Calu3 (cell line): ENCODE data around the gene ITGA7. TPM values are rescaled to one million over a fixed set of nuclear protein-coding genes. Genes with fewer than 3 reads are reported as not detected.

ENCODE experiments used
- BruUV-seq: library from RNA; stranded (reverse); fragments of 400-500 nt; replicated peaks from 2 replicates; lab custom pipeline; 2021; lab: Mats Ljungman, UMichigan
- CTCF ChIA-PET: fragments of 300-600 bp; sonication (Branson Sonifier 250); formaldehyde crosslinking; loops from one replicate; lab custom pipeline; 2022; ENCODE audit warnings: antibody characterized with exemption; lab: Charles Lee
- DNase-seq: peaks from one replicate; pipeline ENCODE4 v3.0.0; 2022
- H3K27ac Mint-ChIP-seq: one replicate; pipeline ENCODE4 v1.8.0; 2022; ENCODE audit warnings: mixed read lengths; ENCODE audit not compliant: unreplicated experiment
- H3K27me3 Mint-ChIP-seq: one replicate; pipeline ENCODE4 v1.8.0; 2022; ENCODE audit warnings: mixed read lengths; ENCODE audit not compliant: unreplicated experiment
- H3K36me3 Mint-ChIP-seq: one replicate; pipeline ENCODE4 v1.8.0; 2022; ENCODE audit warnings: mild to moderate bottlenecking, moderate library complexity, mixed read lengths; ENCODE audit not compliant: insufficient read depth, unreplicated experiment
- H3K4me1 Mint-ChIP-seq: one replicate; pipeline ENCODE4 v1.8.0; 2022; ENCODE audit warnings: mild to moderate bottlenecking, low read depth, mixed read lengths; ENCODE audit not compliant: unreplicated experiment
- H3K4me3 Mint-ChIP-seq: one replicate; pipeline ENCODE4 v1.8.0; 2022; ENCODE audit warnings: mild to moderate bottlenecking, low read depth, moderate library complexity, mixed read lengths; ENCODE audit not compliant: unreplicated experiment
- H3K9me3 Mint-ChIP-seq: one replicate; pipeline ENCODE4 v1.8.0; 2022; ENCODE audit warnings: low read depth, mixed read lengths; ENCODE audit not compliant: unreplicated experiment
- intact Hi-C: fragments of 100-400 bp; cut with micrococcal nuclease; formaldehyde crosslinking; loops from one replicate; pipeline ENCODE4 v1.10.0; 2022; ENCODE audit not compliant: unreplicated experiment
- total RNA-seq: library from RNA; stranded (reverse); gene quantifications from 2 replicates; pipeline ENCODE4 v1.2.3, GENCODE V29; 2022
- TF ChIP-seq, protein P1 (sequence below): fragments of 200-600 bp; IDR thresholded peaks from one replicate; pipeline ENCODE4 v1.8.0; 2022; ENCODE audit warnings: antibody characterized with exemption; ENCODE audit not compliant: unreplicated experiment

The ITGA7 gene
- total RNA-seq, 1 experiment from 2014 or later: 5.9 TPM

DNA sequence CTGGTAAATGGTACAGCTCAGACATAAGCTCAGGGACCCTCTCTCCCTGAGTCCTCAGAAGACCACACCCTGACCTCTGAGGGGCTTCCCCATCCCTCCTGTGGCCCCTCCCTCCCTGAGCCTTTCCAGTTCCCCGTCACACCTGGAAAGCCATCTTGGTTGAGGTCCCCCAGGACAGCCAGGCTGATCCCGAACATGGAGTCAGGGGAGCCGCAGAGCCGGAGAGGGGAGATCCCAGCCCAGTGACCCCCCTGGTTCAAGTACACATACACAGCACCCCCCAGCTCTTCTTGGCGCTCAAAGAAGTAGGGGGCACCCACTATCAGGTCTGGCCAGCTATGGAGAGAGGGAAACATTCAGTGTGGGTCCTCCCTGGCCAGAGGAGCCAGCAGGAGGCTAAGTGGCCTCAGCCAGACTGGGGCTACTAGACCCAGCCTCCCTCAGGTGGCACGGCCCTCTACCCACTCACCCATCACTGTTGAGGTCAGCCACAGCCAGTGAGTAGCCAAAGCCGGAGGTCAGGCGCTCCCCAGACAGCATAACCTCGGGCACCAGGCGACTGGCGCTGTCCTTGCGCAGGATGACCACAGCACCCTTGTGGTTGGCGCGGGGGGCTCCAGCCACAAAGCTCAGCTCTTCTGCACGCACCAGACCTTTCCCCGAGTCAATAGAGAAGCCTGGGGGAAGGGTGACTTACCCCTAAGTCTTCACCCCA lies 9.3 kb downstream of the ITGA7 start:
- H3K4me1 Mint-ChIP-seq: no peaks in the 10 kb centered on the region
- TF ChIP-seq, protein P1, sequence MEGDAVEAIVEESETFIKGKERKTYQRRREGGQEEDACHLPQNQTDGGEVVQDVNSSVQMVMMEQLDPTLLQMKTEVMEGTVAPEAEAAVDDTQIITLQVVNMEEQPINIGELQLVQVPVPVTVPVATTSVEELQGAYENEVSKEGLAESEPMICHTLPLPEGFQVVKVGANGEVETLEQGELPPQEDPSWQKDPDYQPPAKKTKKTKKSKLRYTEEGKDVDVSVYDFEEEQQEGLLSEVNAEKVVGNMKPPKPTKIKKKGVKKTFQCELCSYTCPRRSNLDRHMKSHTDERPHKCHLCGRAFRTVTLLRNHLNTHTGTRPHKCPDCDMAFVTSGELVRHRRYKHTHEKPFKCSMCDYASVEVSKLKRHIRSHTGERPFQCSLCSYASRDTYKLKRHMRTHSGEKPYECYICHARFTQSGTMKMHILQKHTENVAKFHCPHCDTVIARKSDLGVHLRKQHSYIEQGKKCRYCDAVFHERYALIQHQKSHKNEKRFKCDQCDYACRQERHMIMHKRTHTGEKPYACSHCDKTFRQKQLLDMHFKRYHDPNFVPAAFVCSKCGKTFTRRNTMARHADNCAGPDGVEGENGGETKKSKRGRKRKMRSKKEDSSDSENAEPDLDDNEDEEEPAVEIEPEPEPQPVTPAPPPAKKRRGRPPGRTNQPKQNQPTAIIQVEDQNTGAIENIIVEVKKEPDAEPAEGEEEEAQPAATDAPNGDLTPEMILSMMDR: no peak
- intact Hi-C loops: no loop called here
- H3K27me3 Mint-ChIP-seq: peaks cover 58% of the 10 kb centered on the region
- no peak overlapping the region for H3K4me3 Mint-ChIP-seq
- no peaks in the 10 kb centered on the region for H3K9me3 Mint-ChIP-seq
- no peak overlapping the region for H3K27ac Mint-ChIP-seq
- no TSS peak for BruUV-seq
- CTCF ChIA-PET: interaction anchor here (3.2 kb wide), 1 partner anchor 17 kb away, joined by 14 read pairs; a partner anchor contains a TSS
- DNase-seq: no peak
- no peaks in the 10 kb centered on the region for H3K36me3 Mint-ChIP-seq

DNA sequence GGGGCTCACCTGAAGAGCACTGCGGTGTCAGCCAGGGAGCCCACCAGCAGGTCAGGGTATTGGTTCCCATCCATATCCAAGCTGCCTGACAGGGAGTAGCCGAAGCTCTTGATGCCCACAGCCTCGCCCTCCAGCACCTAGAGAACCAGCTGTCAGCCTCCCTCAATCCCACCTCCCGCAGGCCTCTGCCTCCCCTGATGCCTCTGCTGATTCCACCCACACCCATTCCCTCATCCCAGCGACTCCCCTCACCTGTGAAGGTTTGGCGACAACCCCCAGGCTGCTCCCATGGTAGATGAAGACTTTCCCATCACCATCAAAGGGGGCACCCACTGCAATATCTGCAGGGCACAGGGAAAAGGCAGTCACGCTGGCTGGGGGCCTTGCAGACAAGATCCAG lies 10.0 kb downstream of the ITGA7 start:
- Mint-ChIP-seq H3K4me1 (no peaks in the 10 kb centered on the region), H3K4me3 (no peak overlapping the region), H3K27ac (no peak overlapping the region), H3K9me3 (no peaks in the 10 kb centered on the region), H3K36me3 (no peaks in the 10 kb centered on the region), H3K27me3 (peaks cover 52% of the 10 kb centered on the region)
- no TSS peak for BruUV-seq
- TF ChIP-seq, protein P1: no peak
- CTCF ChIA-PET: interaction anchor here (3.2 kb wide), 1 partner anchor 16 kb away, joined by 14 read pairs; a partner anchor contains a TSS
- intact Hi-C loops: no loop called here
- no peak for DNase-seq

DNA sequence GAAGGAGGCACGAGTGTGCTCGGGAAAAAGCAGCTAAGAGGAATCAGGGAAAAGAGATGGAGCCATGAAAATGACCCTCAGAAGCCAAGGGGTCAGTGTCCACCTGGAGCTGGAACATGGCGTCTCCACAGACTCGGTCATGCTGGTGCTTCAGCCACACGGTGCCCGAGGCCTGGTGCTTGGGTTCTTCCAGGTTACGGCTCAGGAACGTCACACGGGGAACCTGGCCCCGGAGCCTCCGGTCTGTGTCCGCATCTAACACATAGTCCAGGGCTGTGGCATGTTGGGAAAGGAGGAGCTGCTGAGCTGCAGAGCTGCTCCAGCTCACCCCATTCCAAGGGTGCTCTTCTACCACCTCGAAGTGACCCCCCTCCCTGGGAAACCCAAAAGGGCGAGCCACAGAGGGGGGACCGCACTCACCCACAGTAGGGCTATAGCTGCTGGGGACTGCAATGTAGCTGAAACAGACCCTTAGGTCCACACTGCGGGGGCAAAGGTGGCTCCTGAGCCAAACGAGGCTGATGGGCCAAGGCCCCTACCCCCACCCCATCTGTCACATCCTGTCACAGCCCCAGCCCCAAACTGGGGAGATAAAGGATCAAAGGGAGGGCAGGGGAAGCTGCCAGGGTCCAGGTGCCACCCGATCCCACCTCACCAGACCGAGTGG lies 10.8 kb downstream of the ITGA7 start:
- Mint-ChIP-seq H3K36me3 (no peaks in the 10 kb centered on the region), H3K9me3 (no peaks in the 10 kb centered on the region), H3K4me1 (no peaks in the 10 kb centered on the region), H3K27ac (no peak overlapping the region), H3K4me3 (no peak overlapping the region), H3K27me3 (peaks cover 52% of the 10 kb centered on the region)
- CTCF ChIA-PET: interaction anchor here (0.6 to 1.4 kb wide), 4 partner anchors 9 to 371 kb away, joined by 3 to 4 read pairs (median 3); a partner anchor contains a TSS
- no TSS peak for BruUV-seq
- DNase-seq: no peak
- TF ChIP-seq, protein P1: no peak
- intact Hi-C loops: no loop called here

DNA sequence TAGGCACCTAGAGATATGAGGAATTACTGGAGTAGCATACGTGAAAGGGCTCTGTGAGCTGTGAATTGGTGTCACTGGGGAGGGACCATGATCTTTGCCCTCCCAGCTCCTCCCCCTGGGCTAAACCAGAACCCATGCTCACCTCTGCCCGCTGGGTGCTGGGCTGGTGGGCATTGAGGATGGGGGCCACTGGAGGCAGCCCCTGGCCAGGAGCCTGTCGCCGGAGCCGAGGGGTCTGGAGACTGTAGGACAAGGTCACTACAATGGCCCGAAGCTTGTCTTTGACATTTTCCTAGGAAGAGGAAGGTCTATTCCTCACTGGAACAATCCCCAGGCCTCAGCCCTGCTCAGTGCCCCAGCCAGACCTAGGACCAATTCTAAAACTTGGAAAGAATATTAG lies 11.6 kb downstream of the ITGA7 start:
- CTCF ChIA-PET: interaction anchor here (0.6 to 1.4 kb wide), 4 partner anchors 10 to 372 kb away, joined by 3 to 4 read pairs (median 3); a partner anchor contains a TSS
- no peak overlapping the region for H3K4me3 Mint-ChIP-seq
- H3K36me3 Mint-ChIP-seq: no peaks in the 10 kb centered on the region
- no peaks in the 10 kb centered on the region for H3K4me1 Mint-ChIP-seq
- TF ChIP-seq, protein P1: no peak
- H3K9me3 Mint-ChIP-seq: no peaks in the 10 kb centered on the region
- peaks cover 52% of the 10 kb centered on the region for H3K27me3 Mint-ChIP-seq
- no peak for DNase-seq
- BruUV-seq: no TSS peak
- intact Hi-C loops: no loop called here
- H3K27ac Mint-ChIP-seq: no peak overlapping the region
